Mucosa of rectum (tissue), 2 donors: ENCODE results near the gene OTOG.

Experiments used
- H3K27ac ChIP-seq, 2 donors: one replicate each; pipeline ENCODE4 v1.7.0; 2013; ENCODE audit warnings: inconsistent platforms in 2 of 2, low read depth in 2 of 2, low read length in 2 of 2
- H3K27me3 ChIP-seq, 2 donors: one replicate each; pipeline ENCODE4 v1.7.0; 2013; ENCODE audit warnings: low read length in 2 of 2; ENCODE audit not compliant: control insufficient read depth in 2 of 2, insufficient read depth in 2 of 2
- H3K36me3 ChIP-seq, 2 donors: one replicate each; pipeline ENCODE4 v1.7.0; 2013; ENCODE audit warnings: low read length in 2 of 2; ENCODE audit not compliant: control insufficient read depth in 2 of 2, insufficient read depth in 2 of 2
- H3K4me1 ChIP-seq, 2 donors: one replicate each; pipeline ENCODE4 v1.7.0; 2013; ENCODE audit warnings: low read length in 2 of 2, mild to moderate bottlenecking in 1 of 2; ENCODE audit not compliant: control insufficient read depth in 2 of 2, insufficient read depth in 2 of 2
- H3K4me3 ChIP-seq, 2 donors: one replicate each; pipeline ENCODE4 v1.7.0; 2013; ENCODE audit warnings: low read length in 2 of 2
- H3K9ac ChIP-seq, 2 donors: one replicate each; pipeline ENCODE4 v1.7.0; 2013; ENCODE audit warnings: low read length in 2 of 2, low read depth in 1 of 2, mild to moderate bottlenecking in 1 of 2
- H3K9me3 ChIP-seq, 2 donors: one replicate each; pipeline ENCODE4 v1.7.0; 2013; ENCODE audit warnings: low read length in 2 of 2; ENCODE audit not compliant: control insufficient read depth in 2 of 2
- donor health status: healthy.
- donor health status: Normal muscosa, but diverticular disease.

The OTOG gene

DNA sequence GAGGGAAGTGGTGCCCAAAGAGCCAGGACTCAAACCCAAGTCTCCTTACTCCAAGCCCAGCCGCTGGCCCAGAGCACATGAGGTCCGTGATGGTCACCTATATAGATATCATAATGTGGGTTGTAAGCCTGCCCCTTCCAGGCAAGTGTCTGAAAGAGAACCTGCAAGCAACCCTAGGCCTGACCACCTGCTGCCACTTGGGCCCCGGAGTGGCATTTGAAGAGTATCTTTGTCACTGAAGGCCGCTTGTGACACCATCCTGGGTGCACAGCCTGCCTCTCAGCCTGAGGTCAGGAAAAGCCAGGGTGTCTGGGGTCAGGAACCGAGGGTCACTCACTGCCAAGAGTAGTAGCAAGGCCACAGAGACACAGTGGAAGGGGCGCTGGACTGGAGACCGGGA lies 32.4 kb downstream of the OTOG start:
- no peak overlapping the region for H3K27ac ChIP-seq
- no peaks in the 10 kb centered on the region for H3K36me3 ChIP-seq
- no peak overlapping the region for H3K4me3 ChIP-seq
- no peaks in the 10 kb centered on the region for H3K9me3 ChIP-seq
- H3K4me1 ChIP-seq: no peaks in the 10 kb centered on the region
- no peaks in the 10 kb centered on the region for H3K27me3 ChIP-seq
- H3K9ac ChIP-seq: no peak overlapping the region

- H3K4me1 ChIP-seq: no peaks in the 10 kb centered on the region
- no peak overlapping the region for H3K9ac ChIP-seq
- H3K36me3 ChIP-seq: no peaks in the 10 kb centered on the region
- H3K27ac ChIP-seq: no peak overlapping the region
- H3K4me3 ChIP-seq: no peak overlapping the region
- H3K27me3 ChIP-seq: no peaks in the 10 kb centered on the region
- H3K9me3 ChIP-seq: no peaks in the 10 kb centered on the region
Measured at GRCh38 chr11:17580271-17580670, 33.2 kb downstream of the OTOG start.

DNA sequence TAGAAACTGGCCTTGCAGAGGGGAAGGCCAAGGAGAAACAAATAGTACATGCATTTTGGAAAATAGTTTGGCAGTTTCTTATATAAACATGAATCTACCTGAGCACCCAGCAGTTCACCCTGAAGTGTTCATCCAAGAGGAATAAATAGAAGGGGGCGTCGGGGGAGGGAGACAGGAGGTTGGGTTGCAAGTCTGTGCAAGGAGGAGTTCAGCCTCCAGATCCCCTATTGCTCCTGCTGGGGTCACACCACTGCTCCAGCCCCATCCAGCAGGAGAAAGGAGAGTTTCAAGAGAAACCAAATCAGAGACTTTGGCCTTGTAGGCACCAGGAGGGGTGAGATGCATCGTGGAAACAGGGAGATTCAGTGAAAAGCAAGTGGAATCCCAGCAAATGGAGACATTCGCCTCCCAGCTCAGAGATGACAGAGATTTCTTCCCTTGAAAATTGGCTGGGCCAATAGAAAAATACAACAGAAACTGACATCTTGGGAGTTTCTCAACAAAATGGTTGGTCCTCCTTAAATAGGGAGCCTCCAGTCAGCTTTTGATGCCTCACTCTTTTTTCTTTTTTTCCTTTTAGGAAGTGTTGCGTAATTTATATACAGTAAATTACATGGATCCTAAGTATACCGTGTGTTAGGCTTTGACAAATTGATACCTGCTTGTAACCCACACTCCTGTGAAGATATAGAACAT lies 34.1 kb downstream of the OTOG start:
- Histone ChIP-seq H3K27me3 (no peaks in the 10 kb centered on the region), H3K9ac (no peak overlapping the region), H3K36me3 (no peaks in the 10 kb centered on the region), H3K9me3 (no peaks in the 10 kb centered on the region), H3K4me1 (no peaks in the 10 kb centered on the region), H3K4me3 (no peak overlapping the region), H3K27ac (no peak overlapping the region)

DNA sequence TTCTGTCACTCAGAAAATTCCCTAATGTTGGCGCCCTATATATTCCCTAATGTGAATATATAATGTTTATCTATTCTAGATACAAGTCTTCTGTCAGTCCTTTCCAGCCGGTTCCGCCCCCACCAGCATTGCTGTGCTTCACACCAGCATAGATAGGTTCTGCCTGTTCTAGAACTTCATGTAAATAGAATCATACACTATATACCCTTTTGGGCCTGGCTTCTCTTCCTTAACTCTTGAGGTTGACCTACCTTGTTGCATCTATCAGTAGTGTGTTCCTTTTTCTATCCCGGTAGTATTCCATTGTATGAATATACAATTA lies 34.6 kb downstream of the OTOG start:
- Histone ChIP-seq H3K9me3 (no peaks in the 10 kb centered on the region), H3K9ac (no peak overlapping the region), H3K4me1 (no peaks in the 10 kb centered on the region), H3K36me3 (no peaks in the 10 kb centered on the region), H3K27ac (no peak overlapping the region), H3K27me3 (no peaks in the 10 kb centered on the region), H3K4me3 (no peak overlapping the region)

DNA sequence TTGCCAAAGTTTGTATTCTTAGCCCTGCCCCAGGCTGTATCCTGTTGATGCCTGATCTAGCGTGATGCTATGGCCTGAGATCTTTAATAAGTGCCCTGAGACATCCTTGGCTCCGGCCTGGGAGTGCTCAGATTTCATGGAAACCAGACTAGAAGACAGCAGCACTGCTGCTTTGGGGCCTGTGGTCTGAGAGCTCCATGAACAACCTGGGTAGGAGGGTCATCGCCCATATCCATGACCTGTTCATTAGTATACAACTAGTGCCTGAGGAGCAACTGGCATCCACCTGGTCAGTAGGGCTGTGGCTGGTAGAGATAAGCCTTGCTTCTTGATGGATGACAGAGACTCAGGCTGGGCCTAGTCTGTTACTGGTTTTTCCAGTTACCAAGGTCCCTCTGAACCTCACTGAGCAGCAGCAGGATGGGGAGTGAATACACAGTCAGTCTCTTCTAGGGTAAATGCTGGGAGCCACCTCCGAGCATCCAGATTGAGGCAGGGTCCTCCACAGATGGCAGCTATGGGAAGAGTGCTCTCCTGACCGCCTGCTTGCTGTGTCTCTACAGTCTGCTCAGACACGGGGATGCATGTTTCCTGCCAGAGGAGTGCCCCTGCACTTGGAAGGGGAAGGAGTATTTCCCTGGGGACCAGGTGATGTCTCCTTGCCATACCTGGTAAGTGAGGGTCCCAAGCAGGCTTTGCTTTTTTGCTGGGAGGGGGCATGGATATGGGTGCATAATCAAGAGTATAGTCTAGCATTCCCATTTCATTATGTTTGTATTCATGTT lies 39.0 kb downstream of the OTOG start:
- no peak overlapping the region for H3K9ac ChIP-seq
- H3K36me3 ChIP-seq: no peaks in the 10 kb centered on the region
- H3K4me1 ChIP-seq: no peaks in the 10 kb centered on the region
- H3K4me3 ChIP-seq: no peak overlapping the region
- no peak overlapping the region for H3K27ac ChIP-seq
- H3K9me3 ChIP-seq: no peaks in the 10 kb centered on the region
- H3K27me3 ChIP-seq: peaks cover 0 to 2% of the 10 kb centered on the region in 2 donors

DNA sequence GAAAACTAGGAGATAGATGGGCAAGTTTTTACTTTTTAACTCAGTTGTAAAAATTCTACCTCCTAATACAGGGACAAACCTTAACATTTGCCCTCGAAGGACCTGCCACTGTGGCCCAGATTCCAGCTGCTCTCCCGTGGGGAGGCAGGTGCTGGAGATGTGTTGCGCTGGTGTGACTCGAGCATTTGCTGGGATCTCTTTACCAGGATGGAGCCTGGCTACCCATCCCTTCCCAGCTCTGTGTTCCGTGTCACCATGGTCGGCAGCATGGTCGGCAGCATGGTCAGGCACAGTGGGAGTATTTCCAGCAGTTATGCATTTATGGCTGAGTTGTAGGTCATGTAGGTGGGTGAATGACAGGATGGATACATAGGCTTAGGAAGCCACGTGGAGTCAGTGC lies 41.1 kb downstream of the OTOG start:
- Histone ChIP-seq H3K4me3 (no peak overlapping the region), H3K27me3 (peaks cover 0 to 2% of the 10 kb centered on the region in 2 donors), H3K27ac (no peak overlapping the region), H3K9me3 (no peaks in the 10 kb centered on the region), H3K36me3 (no peaks in the 10 kb centered on the region), H3K4me1 (no peaks in the 10 kb centered on the region), H3K9ac (no peak overlapping the region)

DNA sequence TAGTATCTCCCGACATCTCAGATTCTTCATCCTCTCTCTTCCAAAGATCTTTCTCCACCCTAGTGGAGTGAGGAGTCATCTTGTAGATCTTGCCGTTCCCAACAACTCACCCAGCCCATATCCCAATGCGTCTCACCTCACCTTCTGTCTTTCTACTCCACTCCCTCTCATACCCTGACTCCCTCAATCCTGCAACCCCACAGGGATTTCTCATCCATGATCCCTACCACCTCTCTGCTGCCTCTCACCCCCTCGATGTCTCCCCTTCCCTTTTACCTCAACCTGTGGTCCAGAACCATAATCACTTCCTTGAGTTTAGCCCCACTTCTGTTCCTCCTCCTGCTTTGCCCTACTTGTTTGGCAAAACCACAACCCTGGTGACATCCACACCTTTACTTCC lies 41.7 kb downstream of the OTOG start:
- Histone ChIP-seq H3K36me3 (no peaks in the 10 kb centered on the region), H3K4me3 (no peak overlapping the region), H3K9ac (no peak overlapping the region), H3K9me3 (no peaks in the 10 kb centered on the region), H3K27ac (no peak overlapping the region), H3K27me3 (peaks cover 0 to 2% of the 10 kb centered on the region in 2 donors), H3K4me1 (no peaks in the 10 kb centered on the region)

- Histone ChIP-seq H3K4me3 (no peak overlapping the region), H3K9ac (no peak overlapping the region), H3K27ac (no peak overlapping the region), H3K9me3 (no peaks in the 10 kb centered on the region), H3K36me3 (no peaks in the 10 kb centered on the region), H3K27me3 (peaks cover 0 to 2% of the 10 kb centered on the region in 2 donors), H3K4me1 (no peaks in the 10 kb centered on the region)
Measured at GRCh38 chr11:17590463-17590862, 43.4 kb downstream of the OTOG start.

GRCh38 chr11:17591293-17591692 lies 44.2 kb downstream of the OTOG start:
- Histone ChIP-seq H3K4me1 (no peaks in the 10 kb centered on the region), H3K36me3 (no peaks in the 10 kb centered on the region), H3K27ac (no peak overlapping the region), H3K27me3 (peaks cover 0 to 2% of the 10 kb centered on the region in 2 donors), H3K4me3 (no peak overlapping the region), H3K9me3 (no peaks in the 10 kb centered on the region), H3K9ac (no peak overlapping the region)

GRCh38 chr11:17593466-17594245 lies 46.6 kb downstream of the OTOG start:
- no peaks in the 10 kb centered on the region for H3K27me3 ChIP-seq
- H3K36me3 ChIP-seq: no peaks in the 10 kb centered on the region

More at GRCh38 chr11:17593466-17594245, 46.6 kb downstream of the OTOG start:
- H3K27ac ChIP-seq: no peak overlapping the region
- H3K9ac ChIP-seq: no peak overlapping the region
- H3K4me3 ChIP-seq: no peak overlapping the region
- H3K4me1 ChIP-seq: no peaks in the 10 kb centered on the region
- no peaks in the 10 kb centered on the region for H3K9me3 ChIP-seq
